HepG2 (cell line): Measurements from ENCODE around the gene LTB4R. TPM values are rescaled to one million over a fixed set of nuclear protein-coding genes. Genes with fewer than 3 reads are reported as not detected.

Experiments used
- ARNTL ChIP-seq: sonication (generic); formaldehyde crosslinking; IDR thresholded peaks from 2 replicates; pipeline ENCODE4 v1.4.0; 2020; ENCODE audit warnings: mild to moderate bottlenecking, missing genetic modification reagents
- ELF3 ChIP-seq: IDR thresholded peaks from 2 replicates; pipeline ENCODE4 v1.6.1; 2016; ENCODE audit warnings: missing genetic modification reagents, missing compliant biosample characterization
- ETV5 ChIP-seq: IDR thresholded peaks from 2 replicates; pipeline ENCODE4 v1.6.1; 2018; ENCODE audit warnings: missing biosample characterization, missing genetic modification reagents, inconsistent platforms, borderline replicate concordance
- GZF1 ChIP-seq: sonication (generic); formaldehyde crosslinking; IDR thresholded peaks from 2 replicates; pipeline ENCODE4 v1.5.1; 2020; ENCODE audit warnings: mild to moderate bottlenecking, missing genetic modification reagents
- MEIS2 ChIP-seq: sonication (generic); formaldehyde crosslinking; IDR thresholded peaks from 2 replicates; pipeline ENCODE4 v1.9.0; 2021; ENCODE audit warnings: mild to moderate bottlenecking, missing genetic modification reagents
- MIXL1 ChIP-seq: IDR thresholded peaks from 2 replicates; pipeline ENCODE4 v1.6.1; 2016
- RBM39 ChIP-seq: fragments of 200-400 bp; formaldehyde crosslinking; IDR thresholded peaks from one replicate; pipeline ENCODE4 v1.6.1; 2018; ENCODE audit warnings: antibody characterized with exemption, mild to moderate bottlenecking, low read depth, low read length; ENCODE audit not compliant: poor library complexity, severe bottlenecking
- SMAD9 ChIP-seq: sonication (generic); formaldehyde crosslinking; IDR thresholded peaks from 2 replicates; pipeline ENCODE4 v1.5.1; 2020; ENCODE audit warnings: mild to moderate bottlenecking, missing genetic modification reagents
- TBX3 ChIP-seq: fragments of 450-650 bp; IDR thresholded peaks from 2 replicates; pipeline ENCODE4 v1.6.1; 2017; ENCODE audit warnings: antibody characterized with exemption, mild to moderate bottlenecking, inconsistent platforms, borderline replicate concordance
- TRIM24 ChIP-seq: sonication (generic); formaldehyde crosslinking; IDR thresholded peaks from 2 replicates; pipeline ENCODE4 v1.8.0; 2022; ENCODE audit warnings: mild to moderate bottlenecking, missing genetic modification reagents
- ZFP62 ChIP-seq: sonication (generic); formaldehyde crosslinking; IDR thresholded peaks from 2 replicates; pipeline ENCODE4 v1.4.0; 2020; ENCODE audit warnings: missing genetic modification reagents
- ZNF230 ChIP-seq: sonication (generic); formaldehyde crosslinking; IDR thresholded peaks from 2 replicates; pipeline ENCODE4 v1.4.0; 2020; ENCODE audit warnings: mild to moderate bottlenecking, missing genetic modification reagents
- ZNF354B ChIP-seq: sonication (generic); formaldehyde crosslinking; IDR thresholded peaks from 2 replicates; pipeline ENCODE4 v1.8.0; 2022; ENCODE audit warnings: mild to moderate bottlenecking, missing genetic modification reagents
- ZNF564 ChIP-seq: sonication (generic); formaldehyde crosslinking; IDR thresholded peaks from 2 replicates; pipeline ENCODE4 v1.8.1; 2023; ENCODE audit warnings: mild to moderate bottlenecking, missing genetic modification reagents
- ZNF674 ChIP-seq: sonication (generic); formaldehyde crosslinking; IDR thresholded peaks from 2 replicates; pipeline ENCODE4 v1.5.0; 2020; ENCODE audit warnings: low read depth, mild to moderate bottlenecking, missing genetic modification reagents
- polyA plus RNA-seq, 8 experiments: library from polyadenylated mRNA; depleted of rRNA in 3 of 8; stranded (reverse) in 7 of 8; unstranded in 1 of 8; fragments of >200 nt; fragmentation: Illumina TruSeq in 4 of 8; extraction: Trizol in 4 of 8; gene quantifications; 2 replicates each; pipeline versions ENCODE4 v1.2.1 to v1.2.3, GENCODE V29; 2011 to 2016; ENCODE audit warnings: low read depth in 4 of 8, missing spikeins in 1 of 8, mixed read lengths in 1 of 8; ENCODE audit not compliant: insufficient read depth in 1 of 8
- total RNA-seq, 5 experiments: library from RNA; depleted of rRNA; stranded (reverse); fragments of >200 nt; fragmentation: Illumina TruSeq; extraction: Trizol; gene quantifications; 2 replicates each; pipeline ENCODE4 v1.2.3, GENCODE V29; 2016; ENCODE audit warnings: low read depth in 1 of 5
- TF ChIP-seq, protein P1 (sequence below): IDR thresholded peaks from 2 replicates; pipeline ENCODE4 v1.6.1; 2016; ENCODE audit warnings: mild to moderate bottlenecking, missing biosample characterization, missing genetic modification reagents
- TF ChIP-seq, protein P2 (sequence below): sonication (generic); formaldehyde crosslinking; IDR thresholded peaks from 2 replicates; pipeline ENCODE4 v1.8.0; 2022; ENCODE audit warnings: low read depth, missing genetic modification reagents
- TF ChIP-seq, protein P3 (sequence below): sonication (generic); formaldehyde crosslinking; IDR thresholded peaks from 2 replicates; pipeline ENCODE4 v1.9.0; 2022; ENCODE audit warnings: low read depth, missing genetic modification reagents
- TF ChIP-seq, protein P4 (sequence below): sonication (generic); formaldehyde crosslinking; IDR thresholded peaks from 2 replicates; pipeline ENCODE4 v1.4.0; 2020; ENCODE audit warnings: missing genetic modification reagents
- TF ChIP-seq, protein P5 (sequence below): sonication (generic); formaldehyde crosslinking; IDR thresholded peaks from 2 replicates; pipeline ENCODE4 v1.4.0; 2020; ENCODE audit warnings: mild to moderate bottlenecking, missing genetic modification reagents
- TF ChIP-seq, protein P6 (sequence below): sonication (generic); formaldehyde crosslinking; IDR thresholded peaks from 2 replicates; pipeline ENCODE4 v1.4.0; 2020; ENCODE audit warnings: missing genetic modification reagents

The LTB4R gene
- total and polyA plus RNA-seq, 2 of the 13 experiments (the other 11 are each of a cell fraction or from before 2014, with no cell fraction given), result 3.2 to 8.2 TPM

DNA sequence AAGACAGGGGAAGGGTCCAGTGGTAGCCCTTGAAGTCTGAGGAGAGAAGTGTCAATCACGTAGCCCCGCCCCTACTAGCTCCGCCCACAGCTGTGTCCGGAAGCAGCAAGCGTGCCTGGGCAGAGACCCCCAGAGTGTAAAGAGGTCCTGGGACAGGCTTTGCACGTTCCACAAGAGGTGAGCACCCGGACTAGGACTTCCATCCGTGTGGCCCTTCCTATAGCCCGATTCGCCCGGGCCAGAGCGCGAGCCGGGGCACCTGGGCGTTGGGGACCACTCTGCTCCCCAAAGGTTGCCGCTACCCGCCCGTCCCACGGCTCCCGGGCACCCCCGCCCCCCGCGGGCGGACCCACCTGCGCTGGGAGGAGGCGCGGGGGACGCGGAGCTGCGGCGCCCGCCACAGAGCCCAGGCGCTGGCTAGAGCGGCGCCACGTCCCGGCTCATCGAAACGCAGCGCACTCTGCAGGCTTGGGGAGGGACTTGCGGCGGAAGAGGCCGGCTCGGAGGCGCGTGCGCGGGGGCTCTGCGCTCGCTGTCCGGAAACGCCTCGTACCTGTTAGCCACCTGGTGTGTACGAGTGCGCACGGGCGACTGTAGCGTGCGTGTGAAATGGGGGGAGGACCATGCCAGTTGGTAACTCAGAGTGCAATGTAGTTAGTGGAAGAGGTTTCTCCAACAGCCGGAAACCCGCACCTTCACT is 40.0 kb upstream of the LTB4R start, which contains the start of gene RABGGTA (continued):
- TF ChIP-seq, protein P1, sequence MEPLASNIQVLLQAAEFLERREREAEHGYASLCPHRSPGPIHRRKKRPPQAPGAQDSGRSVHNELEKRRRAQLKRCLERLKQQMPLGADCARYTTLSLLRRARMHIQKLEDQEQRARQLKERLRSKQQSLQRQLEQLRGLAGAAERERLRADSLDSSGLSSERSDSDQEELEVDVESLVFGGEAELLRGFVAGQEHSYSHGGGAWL (CRISPR knock-in tag), result peak; percentile 99
- TF ChIP-seq ZNF674 (peak; percentile 99), MEIS2 (peak; percentile 99), ZFP62 (CRISPR knock-in tag) (peak; percentile 96; the same call in 1 of the 2 replicates), TBX3 (peak; percentile 66), ARNTL (peak; percentile 94), ZNF354B (CRISPR knock-in tag) (peak; percentile 99), ELF3 (peak; percentile 99), ZNF564 (CRISPR knock-in tag) (peak; percentile 98), GZF1 (CRISPR knock-in tag) (peak; percentile 94), TRIM24 (no peak), SMAD9 (peak; percentile 98), RBM39 (peak; percentile 100), ETV5 (CRISPR knock-in tag) (peak; percentile 94), ZNF230 (CRISPR knock-in tag) (peak; percentile 94; the same call in 1 of the 2 replicates), MIXL1 (CRISPR knock-in tag) (peak; percentile 98)
- TF ChIP-seq, protein P2, sequence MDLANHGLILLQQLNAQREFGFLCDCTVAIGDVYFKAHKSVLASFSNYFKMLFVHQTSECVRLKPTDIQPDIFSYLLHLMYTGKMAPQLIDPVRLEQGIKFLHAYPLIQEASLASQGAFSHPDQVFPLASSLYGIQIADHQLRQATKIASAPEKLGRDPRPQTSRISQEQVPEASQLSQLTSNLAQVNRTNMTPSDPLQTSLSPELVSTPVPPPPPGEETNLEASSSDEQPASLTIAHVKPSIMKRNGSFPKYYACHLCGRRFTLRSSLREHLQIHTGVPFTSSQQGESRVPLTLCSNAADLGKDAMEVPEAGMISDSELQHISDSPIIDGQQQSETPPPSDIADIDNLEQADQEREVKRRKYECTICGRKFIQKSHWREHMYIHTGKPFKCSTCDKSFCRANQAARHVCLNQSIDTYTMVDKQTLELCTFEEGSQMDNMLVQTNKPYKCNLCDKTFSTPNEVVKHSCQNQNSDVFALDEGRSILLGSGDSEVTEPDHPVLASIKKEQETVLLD, result peak; percentile 97
- TF ChIP-seq, protein P3, sequence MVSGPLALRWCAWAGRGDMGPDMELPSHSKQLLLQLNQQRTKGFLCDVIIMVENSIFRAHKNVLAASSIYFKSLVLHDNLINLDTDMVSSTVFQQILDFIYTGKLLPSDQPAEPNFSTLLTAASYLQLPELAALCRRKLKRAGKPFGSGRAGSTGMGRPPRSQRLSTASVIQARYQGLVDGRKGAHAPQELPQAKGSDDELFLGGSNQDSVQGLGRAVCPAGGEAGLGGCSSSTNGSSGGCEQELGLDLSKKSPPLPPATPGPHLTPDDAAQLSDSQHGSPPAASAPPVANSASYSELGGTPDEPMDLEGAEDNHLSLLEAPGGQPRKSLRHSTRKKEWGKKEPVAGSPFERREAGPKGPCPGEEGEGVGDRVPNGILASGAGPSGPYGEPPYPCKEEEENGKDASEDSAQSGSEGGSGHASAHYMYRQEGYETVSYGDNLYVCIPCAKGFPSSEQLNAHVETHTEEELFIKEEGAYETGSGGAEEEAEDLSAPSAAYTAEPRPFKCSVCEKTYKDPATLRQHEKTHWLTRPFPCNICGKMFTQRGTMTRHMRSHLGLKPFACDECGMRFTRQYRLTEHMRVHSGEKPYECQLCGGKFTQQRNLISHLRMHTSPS (CRISPR knock-in tag), result peak; percentile 48; the same call in 1 of the 2 replicates
- TF ChIP-seq, protein P4, sequence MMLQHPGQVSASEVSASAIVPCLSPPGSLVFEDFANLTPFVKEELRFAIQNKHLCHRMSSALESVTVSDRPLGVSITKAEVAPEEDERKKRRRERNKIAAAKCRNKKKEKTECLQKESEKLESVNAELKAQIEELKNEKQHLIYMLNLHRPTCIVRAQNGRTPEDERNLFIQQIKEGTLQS (CRISPR knock-in tag), result peak; percentile 86
- TF ChIP-seq, protein P5, sequence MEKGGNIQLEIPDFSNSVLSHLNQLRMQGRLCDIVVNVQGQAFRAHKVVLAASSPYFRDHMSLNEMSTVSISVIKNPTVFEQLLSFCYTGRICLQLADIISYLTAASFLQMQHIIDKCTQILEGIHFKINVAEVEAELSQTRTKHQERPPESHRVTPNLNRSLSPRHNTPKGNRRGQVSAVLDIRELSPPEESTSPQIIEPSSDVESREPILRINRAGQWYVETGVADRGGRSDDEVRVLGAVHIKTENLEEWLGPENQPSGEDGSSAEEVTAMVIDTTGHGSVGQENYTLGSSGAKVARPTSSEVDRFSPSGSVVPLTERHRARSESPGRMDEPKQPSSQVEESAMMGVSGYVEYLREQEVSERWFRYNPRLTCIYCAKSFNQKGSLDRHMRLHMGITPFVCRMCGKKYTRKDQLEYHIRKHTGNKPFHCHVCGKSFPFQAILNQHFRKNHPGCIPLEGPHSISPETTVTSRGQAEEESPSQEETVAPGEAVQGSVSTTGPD (CRISPR knock-in tag), result no peak
- TF ChIP-seq, protein P6, sequence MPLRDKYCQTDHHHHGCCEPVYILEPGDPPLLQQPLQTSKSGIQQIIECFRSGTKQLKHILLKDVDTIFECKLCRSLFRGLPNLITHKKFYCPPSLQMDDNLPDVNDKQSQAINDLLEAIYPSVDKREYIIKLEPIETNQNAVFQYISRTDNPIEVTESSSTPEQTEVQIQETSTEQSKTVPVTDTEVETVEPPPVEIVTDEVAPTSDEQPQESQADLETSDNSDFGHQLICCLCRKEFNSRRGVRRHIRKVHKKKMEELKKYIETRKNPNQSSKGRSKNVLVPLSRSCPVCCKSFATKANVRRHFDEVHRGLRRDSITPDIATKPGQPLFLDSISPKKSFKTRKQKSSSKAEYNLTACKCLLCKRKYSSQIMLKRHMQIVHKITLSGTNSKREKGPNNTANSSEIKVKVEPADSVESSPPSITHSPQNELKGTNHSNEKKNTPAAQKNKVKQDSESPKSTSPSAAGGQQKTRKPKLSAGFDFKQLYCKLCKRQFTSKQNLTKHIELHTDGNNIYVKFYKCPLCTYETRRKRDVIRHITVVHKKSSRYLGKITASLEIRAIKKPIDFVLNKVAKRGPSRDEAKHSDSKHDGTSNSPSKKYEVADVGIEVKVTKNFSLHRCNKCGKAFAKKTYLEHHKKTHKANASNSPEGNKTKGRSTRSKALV (CRISPR knock-in tag), result peak; percentile 100
